Endometrial microvascular endothelial cells (primary cell): ENCODE data around the gene SORBS1. TPM values are rescaled to one million over a fixed set of nuclear protein-coding genes. Genes with fewer than 3 reads are reported as not detected.

Experiments
- in situ Hi-C: cut with HindIII; loops from 2 replicates; pipeline ENCODE4 v1.10.0; 2017; ENCODE audit warnings: low sequenced_read_pairs, low pct_unique_long_range_greater_than_20kb; ENCODE audit errors: inconsistent ontology term
- total RNA-seq: library from RNA; depleted of rRNA; stranded (reverse); fragments of >200 nt; gene quantifications from one replicate; pipeline ENCODE4 v1.2.3, GENCODE V29; 2015; ENCODE audit errors: inconsistent ontology term

SORBS1 gene
- total RNA-seq, 1 donor from 2014 or later: 4.5 TPM

GRCh38 chr10:95567903-95568630 is 6.9 kb upstream of the SORBS1 start:
- in situ Hi-C loops: no loop called here

GRCh38 chr10:95566136-95566535 is 5.0 kb upstream of the SORBS1 start:
- in situ Hi-C loops: no loop called here

GRCh38 chr10:95565336-95565735 is 4.2 kb upstream of the SORBS1 start:
- in situ Hi-C loops: no loop called here

GRCh38 chr10:95564291-95564690 is 3.1 kb upstream of the SORBS1 start:
- in situ Hi-C loops: no loop called here

- in situ Hi-C loops: no loop called here
These were observed 1.3 kb upstream of the SORBS1 start for GRCh38 chr10:95562341-95562965.

- in situ Hi-C loops: no loop called here
These were observed 650 bp upstream of the SORBS1 start for GRCh38 chr10:95561864-95562177.

- in situ Hi-C loops: no loop called here
These were observed 644 bp downstream of the SORBS1 start for GRCh38 chr10:95560278-95561176.

- in situ Hi-C loops: no loop called here
These were observed 1.3 kb downstream of the SORBS1 start for GRCh38 chr10:95559896-95560277.

- in situ Hi-C loops: no loop called here
These were observed 1.7 kb downstream of the SORBS1 start for GRCh38 chr10:95559471-95559870.

GRCh38 chr10:95558593-95559320 is 2.4 kb downstream of the SORBS1 start:
- in situ Hi-C loops: no loop called here

GRCh38 chr10:95556994-95557767 is 4.0 kb downstream of the SORBS1 start:
- in situ Hi-C loops: no loop called here

- in situ Hi-C loops: no loop called here
These were observed 7.5 kb downstream of the SORBS1 start for GRCh38 chr10:95553674-95554073.

- in situ Hi-C loops: no loop called here
These were observed 8.4 kb downstream of the SORBS1 start for GRCh38 chr10:95552679-95553342.

GRCh38 chr10:95550073-95550672 is 11.0 kb downstream of the SORBS1 start:
- in situ Hi-C loops: no loop called here

- in situ Hi-C loops: no loop called here
These were observed 13.3 kb downstream of the SORBS1 start for GRCh38 chr10:95547791-95548435.

- in situ Hi-C loops: no loop called here
These were observed 14.0 kb downstream of the SORBS1 start for GRCh38 chr10:95547197-95547596.

GRCh38 chr10:95545981-95546380 is 15.2 kb downstream of the SORBS1 start:
- in situ Hi-C loops: no loop called here
